ENCODE data around the gene KRTAP10-12.

DNA sequence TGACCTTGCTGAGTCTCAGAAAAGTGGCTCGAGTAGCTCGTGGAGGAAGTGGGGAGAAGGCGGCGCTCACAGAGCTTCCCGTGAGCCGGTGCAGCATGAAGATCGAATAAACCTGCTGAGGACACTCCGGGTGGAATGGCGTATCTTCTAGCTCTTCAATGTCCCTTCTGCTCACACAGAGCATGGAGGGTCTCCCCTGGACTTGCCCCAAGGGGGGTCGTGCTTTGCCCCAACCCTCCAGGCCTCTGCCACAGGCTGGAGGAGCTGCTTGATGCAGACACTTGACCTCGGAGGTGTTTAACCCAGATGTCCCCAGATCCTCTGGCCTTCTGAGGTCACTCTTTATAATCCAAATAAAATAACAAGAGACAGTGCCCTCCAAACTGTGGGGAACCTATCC lies 2.2 kb upstream of the KRTAP10-12 start:
- TF ChIP-seq POLR2A (IDR thresholded peaks at IDR 0.05; ENCODE audit: low read depth, low read length) (no peak), TAF1 (IDR thresholded peaks at IDR 0.05; ENCODE audit: borderline replicate concordance, low read depth, low read length) (no peak)

All from GM12892 (cell line).